Adrenal gland (tissue), 5 donors: ENCODE measurements around the gene SLC22A6.

Experiments
- CTCF ChIP-seq, 6 experiments: fragments of 450-650 bp in 4 of 6; fragments of 200-600 bp in 2 of 6; sonication (generic) in 1 of 6; IDR thresholded peaks; 1 replicate in 5 of 6; 2 replicates in 1 of 6; pipeline versions ENCODE4 v1.5.1 to v1.8.0; 2016 to 2021; ENCODE audit warnings: antibody characterized with exemption in 6 of 6, mild to moderate bottlenecking in 2 of 6, moderate library complexity in 1 of 6
- POLR2A ChIP-seq, 2 donors: fragments of 450-650 bp; IDR thresholded peaks; one replicate each; pipeline ENCODE4 v1.6.1; 2017; ENCODE audit warnings: antibody characterized with exemption in 2 of 2, mild to moderate bottlenecking in 2 of 2, moderate library complexity in 1 of 2
- donor health status: DM: no; HTN: no; CAD: no.

DNA sequence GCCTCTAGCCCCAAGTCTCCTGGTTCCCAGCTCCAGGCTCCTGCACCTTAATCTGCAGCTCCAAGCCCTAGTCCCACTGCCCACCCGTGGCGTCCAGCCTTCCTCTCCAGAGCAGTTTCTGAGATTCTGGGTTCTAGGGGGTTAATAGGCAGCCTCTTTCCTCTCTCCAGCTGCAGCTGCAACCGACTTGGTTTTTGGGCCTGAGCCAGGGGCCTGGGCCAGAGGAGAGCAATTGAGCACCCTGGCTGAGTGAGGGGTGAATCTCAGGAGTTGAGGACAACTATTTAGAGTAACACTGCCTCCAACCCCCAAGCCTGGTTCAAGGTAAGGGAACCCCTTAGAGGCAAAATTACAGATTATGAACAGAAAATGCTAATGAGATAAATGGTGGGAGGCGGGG, 54.6 kb downstream of the SLC22A6 start:
- TF ChIP-seq CTCF (IDR thresholded peaks at IDR 0.05) (no peak), POLR2A (IDR thresholded peaks at IDR 0.05) (no peak)
